Memory B cell (primary cell): ENCODE measurements around the gene MAPK8IP2.
"Not testable (repeated sequence)": the region's sequence is repeated elsewhere in the genome, so short reads cannot be mapped to it uniquely, and the experiment has no call there.

ENCODE experiments used
- ATAC-seq: fragments of 150-1000 bp; cut with Tn5 transposase; 2 replicates; pipeline ENCODE4 v1.10.0; 2021; ENCODE audit warnings: low read depth, mild to moderate bottlenecking, moderate library complexity
- DNase-seq, 2 donors: peaks; one replicate each; pipeline ENCODE4 v3.0.0; 2022; ENCODE audit warnings: low spot score in 2 of 2
- H3K27ac Mint-ChIP-seq: one replicate; pipeline ENCODE4 v1.8.0; 2022; ENCODE audit warnings: mild to moderate bottlenecking, moderate library complexity, mixed read lengths
- H3K27me3 Mint-ChIP-seq: one replicate; pipeline ENCODE4 v1.8.0; 2022; ENCODE audit warnings: mixed read lengths
- H3K36me3 Mint-ChIP-seq: one replicate; pipeline ENCODE4 v1.8.0; 2022; ENCODE audit warnings: mild to moderate bottlenecking, mixed read lengths
- H3K4me1 Mint-ChIP-seq: one replicate; pipeline ENCODE4 v1.8.0; 2022; ENCODE audit warnings: mixed read lengths
- H3K4me3 Mint-ChIP-seq: one replicate; pipeline ENCODE4 v1.8.0; 2022; ENCODE audit warnings: mild to moderate bottlenecking, moderate library complexity, mixed read lengths
- H3K9me3 Mint-ChIP-seq: one replicate; pipeline ENCODE4 v1.8.0; 2022; ENCODE audit warnings: mixed read lengths

MAPK8IP2 gene

GRCh38 chr22:50635591-50635990 lies 35.0 kb downstream of the MAPK8IP2 start:
- Mint-ChIP-seq H3K27ac (no peak overlapping the region), H3K36me3 (peaks cover 1% of the 10 kb centered on the region), H3K4me1 (peaks cover 2% of the 10 kb centered on the region), H3K9me3 (no peaks in the 10 kb centered on the region), H3K4me3 (no peak overlapping the region), H3K27me3 (peaks cover 10% of the 10 kb centered on the region)
- DNase-seq (no peak), ATAC-seq (no peak)

- not testable (repeated sequence) for H3K27ac Mint-ChIP-seq, DNase-seq, H3K4me1 Mint-ChIP-seq, ATAC-seq, H3K36me3 Mint-ChIP-seq, H3K9me3 Mint-ChIP-seq, H3K4me3 Mint-ChIP-seq
- H3K27me3 Mint-ChIP-seq, result peaks cover 21% of the 10 kb centered on the region
Measured at GRCh38 chr22:50640296-50640695, 39.7 kb downstream of the MAPK8IP2 start.

- Mint-ChIP-seq H3K36me3 (no peaks in the 10 kb centered on the region), H3K4me1 (no peaks in the 10 kb centered on the region), H3K27ac (no peak overlapping the region), H3K27me3 (peaks cover 22% of the 10 kb centered on the region), H3K4me3 (no peak overlapping the region), H3K9me3 (no peaks in the 10 kb centered on the region)
- no peak for DNase-seq
- no peak for ATAC-seq
Measured at GRCh38 chr22:50640857-50641647, 40.5 kb downstream of the MAPK8IP2 start.

- Mint-ChIP-seq H3K4me1 (no peaks in the 10 kb centered on the region), H3K36me3 (no peaks in the 10 kb centered on the region), H3K27ac (no peak overlapping the region), H3K4me3 (no peak overlapping the region), H3K27me3 (peaks cover 22% of the 10 kb centered on the region), H3K9me3 (no peaks in the 10 kb centered on the region)
- DNase-seq (no peak), ATAC-seq (no peak)
Measured at GRCh38 chr22:50641696-50642607, 41.4 kb downstream of the MAPK8IP2 start.

- not testable (repeated sequence) for H3K4me1 Mint-ChIP-seq, H3K36me3 Mint-ChIP-seq, H3K27ac Mint-ChIP-seq, DNase-seq, H3K4me3 Mint-ChIP-seq, ATAC-seq, H3K9me3 Mint-ChIP-seq
- peaks cover 22% of the 10 kb centered on the region for H3K27me3 Mint-ChIP-seq
Measured at GRCh38 chr22:50643021-50643820, 42.6 kb downstream of the MAPK8IP2 start.

GRCh38 chr22:50643821-50644101 lies 43.2 kb downstream of the MAPK8IP2 start:
- not testable (repeated sequence) for H3K27ac Mint-ChIP-seq, H3K4me1 Mint-ChIP-seq, H3K9me3 Mint-ChIP-seq, H3K36me3 Mint-ChIP-seq, H3K4me3 Mint-ChIP-seq, ATAC-seq, DNase-seq
- H3K27me3 Mint-ChIP-seq, result peaks cover 22% of the 10 kb centered on the region

GRCh38 chr22:50653256-50653655 lies 52.7 kb downstream of the MAPK8IP2 start:
- ATAC-seq, result no peak
- peaks cover 3% of the 10 kb centered on the region for H3K36me3 Mint-ChIP-seq

GRCh38 chr22:50654664-50655063 lies 54.1 kb downstream of the MAPK8IP2 start:
- H3K4me3 Mint-ChIP-seq, H3K4me1 Mint-ChIP-seq, H3K36me3 Mint-ChIP-seq, H3K27ac Mint-ChIP-seq, DNase-seq, H3K9me3 Mint-ChIP-seq, ATAC-seq: not testable (repeated sequence)
- H3K27me3 Mint-ChIP-seq, result peaks cover 13% of the 10 kb centered on the region

More at GRCh38 chr22:50653256-50653655, 52.7 kb downstream of the MAPK8IP2 start:
- Mint-ChIP-seq H3K4me3 (no peak overlapping the region), H3K9me3 (peaks cover 5% of the 10 kb centered on the region), H3K4me1 (no peaks in the 10 kb centered on the region), H3K27me3 (peaks cover 14% of the 10 kb centered on the region), H3K27ac (no peak overlapping the region)
- no peak for DNase-seq

GRCh38 chr22:50656122-50657070 lies 55.8 kb downstream of the MAPK8IP2 start:
- ATAC-seq (no peak), DNase-seq (no peak)
- no peaks in the 10 kb centered on the region for H3K4me1 Mint-ChIP-seq
- peaks cover 15% of the 10 kb centered on the region for H3K27me3 Mint-ChIP-seq
- no peak overlapping the region for H3K4me3 Mint-ChIP-seq
- H3K9me3 Mint-ChIP-seq, result no peaks in the 10 kb centered on the region
- H3K27ac Mint-ChIP-seq, result no peak overlapping the region
- no peaks in the 10 kb centered on the region for H3K36me3 Mint-ChIP-seq

- no peak for DNase-seq
- Mint-ChIP-seq H3K36me3 (no peaks in the 10 kb centered on the region), H3K4me1 (no peaks in the 10 kb centered on the region), H3K4me3 (no peak overlapping the region), H3K9me3 (no peaks in the 10 kb centered on the region), H3K27ac (no peak overlapping the region), H3K27me3 (peaks cover 15% of the 10 kb centered on the region)
- ATAC-seq, result no peak
Measured at GRCh38 chr22:50657925-50658324, 57.3 kb downstream of the MAPK8IP2 start.

GRCh38 chr22:50659711-50660110 lies 59.1 kb downstream of the MAPK8IP2 start:
- peaks cover 17% of the 10 kb centered on the region for H3K27me3 Mint-ChIP-seq
- not testable (repeated sequence) for H3K36me3 Mint-ChIP-seq, H3K4me3 Mint-ChIP-seq, ATAC-seq, H3K4me1 Mint-ChIP-seq, H3K9me3 Mint-ChIP-seq, DNase-seq, H3K27ac Mint-ChIP-seq

GRCh38 chr22:50660306-50660705 lies 59.7 kb downstream of the MAPK8IP2 start:
- peaks cover 17% of the 10 kb centered on the region for H3K27me3 Mint-ChIP-seq
- H3K36me3 Mint-ChIP-seq, result no peaks in the 10 kb centered on the region
- H3K9me3 Mint-ChIP-seq, result no peaks in the 10 kb centered on the region
- no peaks in the 10 kb centered on the region for H3K4me1 Mint-ChIP-seq
- no peak overlapping the region for H3K27ac Mint-ChIP-seq
- ATAC-seq (no peak), DNase-seq (no peak)
- H3K4me3 Mint-ChIP-seq, result no peak overlapping the region
